Gastroesophageal sphincter (tissue), 3 donors: ENCODE data around the gene OXCT2.

Experiments used
- CTCF ChIP-seq, 4 experiments: fragments of 200-600 bp in 2 of 4; fragments of 450-650 bp in 2 of 4; sonication (generic) in 1 of 4; IDR thresholded peaks; one replicate each; pipeline ENCODE4 v1.5.1; 2017 to 2019; ENCODE audit warnings: antibody characterized with exemption in 4 of 4, mild to moderate bottlenecking in 2 of 4, moderate library complexity in 2 of 4
- EP300 ChIP-seq: sonication (generic); formaldehyde crosslinking; IDR thresholded peaks from one replicate; pipeline ENCODE4 v1.6.1; 2017; ENCODE audit warnings: antibody characterized with exemption, mild to moderate bottlenecking
- POLR2A ChIP-seq, 2 donors: fragments of 450-650 bp; IDR thresholded peaks; one replicate each; pipeline ENCODE4 v1.6.1; 2017; ENCODE audit warnings: antibody characterized with exemption in 2 of 2, mild to moderate bottlenecking in 2 of 2, moderate library complexity in 1 of 2
- POLR2AphosphoS5 ChIP-seq: sonication (generic); formaldehyde crosslinking; IDR thresholded peaks from one replicate; pipeline ENCODE4 v1.6.1; 2017; ENCODE audit warnings: antibody characterized with exemption

GRCh38 chr1:39754906-39755504, 16.1 kb downstream of the OXCT2 start:
- TF ChIP-seq POLR2AphosphoS5 (no peak), CTCF (IDR thresholded peaks at IDR 0.05) (no peak), EP300 (no peak), POLR2A (IDR thresholded peaks at IDR 0.05) (no peak)
